Pons (tissue), 1 donor: Measurements from ENCODE around the gene PNLIP.

Experiments
- DNase-seq: peaks from one replicate; pipeline ENCODE4 v3.0.0-alpha.2; 2016; ENCODE audit warnings: low spot score

The PNLIP gene

DNA sequence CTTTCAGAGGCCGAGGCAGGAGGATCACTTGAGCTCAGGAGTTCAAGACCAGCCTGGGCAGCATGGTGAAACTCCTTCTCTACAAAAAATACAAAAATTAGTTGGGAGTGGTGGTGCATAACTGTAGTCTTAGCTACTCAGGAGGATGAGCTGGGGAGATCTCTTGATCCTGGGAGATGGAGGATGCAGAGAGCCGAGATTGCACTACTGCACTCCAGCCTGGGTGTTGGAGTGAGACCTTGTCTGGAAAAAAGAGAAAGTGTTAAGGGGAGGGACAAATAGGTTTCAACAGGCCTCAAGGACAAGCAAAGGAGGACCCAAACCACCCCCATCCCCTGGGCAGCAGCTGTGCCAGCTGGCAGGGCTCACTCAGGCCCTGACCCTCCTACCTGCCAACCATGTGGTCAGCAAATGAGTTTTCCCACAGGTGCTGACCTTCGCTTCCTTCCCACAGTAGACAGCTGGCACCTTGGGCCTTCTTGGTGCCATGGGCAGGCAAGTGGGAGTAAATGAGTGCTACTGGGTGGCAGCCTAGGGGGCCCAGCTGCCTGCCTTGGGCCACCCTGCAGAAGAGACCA lies 69.6 kb downstream of the PNLIP start:
- no peak for DNase-seq
